Measurements from ENCODE around the gene MDGA2. TPM values are rescaled to one million over a fixed set of nuclear protein-coding genes. Genes with fewer than 3 reads are reported as not detected.

Gene MDGA2
- total RNA-seq, 1 donor from 2014 or later = 1.3 TPM

DNA sequence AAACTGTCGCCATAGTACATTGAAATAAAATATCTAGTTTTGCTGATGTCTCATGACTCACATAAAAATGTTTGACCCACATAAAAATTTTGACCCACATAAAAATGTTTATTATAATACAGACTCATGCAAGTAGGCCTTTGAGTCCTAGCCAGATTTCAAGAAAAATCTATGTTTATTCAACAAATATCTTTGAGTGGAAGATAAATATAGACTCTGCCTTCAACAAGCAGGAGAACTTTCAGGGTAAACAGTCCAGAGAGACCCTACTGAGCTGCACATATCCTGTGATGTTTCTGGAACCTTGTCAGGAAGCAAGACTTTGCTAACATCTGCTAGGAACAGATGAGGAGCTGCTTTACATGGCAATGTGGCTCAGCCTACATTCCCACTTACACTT lies 283.1 kb downstream of the MDGA2 start:
- no peaks in the 10 kb centered on the region for H3K27me3 Mint-ChIP-seq
- DNase-seq (ENCODE audit: extremely low spot score, unreplicated experiment) = no peak
- TF ChIP-seq, protein P1, sequence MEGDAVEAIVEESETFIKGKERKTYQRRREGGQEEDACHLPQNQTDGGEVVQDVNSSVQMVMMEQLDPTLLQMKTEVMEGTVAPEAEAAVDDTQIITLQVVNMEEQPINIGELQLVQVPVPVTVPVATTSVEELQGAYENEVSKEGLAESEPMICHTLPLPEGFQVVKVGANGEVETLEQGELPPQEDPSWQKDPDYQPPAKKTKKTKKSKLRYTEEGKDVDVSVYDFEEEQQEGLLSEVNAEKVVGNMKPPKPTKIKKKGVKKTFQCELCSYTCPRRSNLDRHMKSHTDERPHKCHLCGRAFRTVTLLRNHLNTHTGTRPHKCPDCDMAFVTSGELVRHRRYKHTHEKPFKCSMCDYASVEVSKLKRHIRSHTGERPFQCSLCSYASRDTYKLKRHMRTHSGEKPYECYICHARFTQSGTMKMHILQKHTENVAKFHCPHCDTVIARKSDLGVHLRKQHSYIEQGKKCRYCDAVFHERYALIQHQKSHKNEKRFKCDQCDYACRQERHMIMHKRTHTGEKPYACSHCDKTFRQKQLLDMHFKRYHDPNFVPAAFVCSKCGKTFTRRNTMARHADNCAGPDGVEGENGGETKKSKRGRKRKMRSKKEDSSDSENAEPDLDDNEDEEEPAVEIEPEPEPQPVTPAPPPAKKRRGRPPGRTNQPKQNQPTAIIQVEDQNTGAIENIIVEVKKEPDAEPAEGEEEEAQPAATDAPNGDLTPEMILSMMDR (conservative IDR thresholded peaks at IDR 0.05) = no peak
- no peak overlapping the region for H3K4me3 Mint-ChIP-seq
- no peak overlapping the region for H3K27ac Mint-ChIP-seq
- H3K9me3 Mint-ChIP-seq = no peaks in the 10 kb centered on the region
- H3K36me3 Mint-ChIP-seq = no peaks in the 10 kb centered on the region
- no peaks in the 10 kb centered on the region for H3K4me1 Mint-ChIP-seq (ENCODE audit: unreplicated experiment)

DNA sequence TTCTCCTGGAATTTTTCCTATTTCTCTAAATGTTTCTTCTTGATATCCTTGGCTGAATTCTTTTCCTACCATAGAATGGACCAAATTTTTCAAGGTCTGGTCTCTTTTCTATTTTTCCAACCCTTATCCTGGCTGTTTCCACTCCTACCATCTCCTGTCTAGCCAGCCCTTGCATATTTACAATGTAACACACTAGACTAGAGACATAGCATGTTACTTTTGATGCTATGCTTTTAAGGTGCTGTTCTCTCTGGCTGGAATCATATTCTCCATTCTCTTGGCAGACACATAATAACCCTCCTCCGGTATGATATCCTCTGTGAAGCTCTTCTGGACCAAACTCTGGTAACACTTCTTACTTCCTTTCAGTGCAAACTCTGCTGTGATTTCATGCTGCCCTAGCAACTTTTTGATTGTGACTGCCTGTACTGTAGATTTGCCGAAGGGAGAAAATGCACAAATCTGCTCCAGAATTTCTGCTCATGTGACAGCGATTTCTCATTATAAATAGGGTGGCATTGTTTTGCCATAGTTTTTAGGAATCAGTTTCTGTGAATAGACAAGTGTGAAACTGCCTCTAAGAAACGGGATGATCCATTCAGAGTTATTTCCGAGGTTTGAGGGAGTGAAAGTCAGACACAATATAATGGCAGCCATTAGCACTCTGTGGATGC lies 284.4 kb downstream of the MDGA2 start:
- no peak for DNase-seq (ENCODE audit: extremely low spot score, unreplicated experiment)
- Mint-ChIP-seq H3K4me1 (ENCODE audit: unreplicated experiment) (no peaks in the 10 kb centered on the region), H3K36me3 (no peaks in the 10 kb centered on the region), H3K9me3 (no peaks in the 10 kb centered on the region), H3K27me3 (no peaks in the 10 kb centered on the region), H3K4me3 (no peak overlapping the region), H3K27ac (no peak overlapping the region)
- TF ChIP-seq, protein P1 (conservative IDR thresholded peaks at IDR 0.05) = no peak

DNA sequence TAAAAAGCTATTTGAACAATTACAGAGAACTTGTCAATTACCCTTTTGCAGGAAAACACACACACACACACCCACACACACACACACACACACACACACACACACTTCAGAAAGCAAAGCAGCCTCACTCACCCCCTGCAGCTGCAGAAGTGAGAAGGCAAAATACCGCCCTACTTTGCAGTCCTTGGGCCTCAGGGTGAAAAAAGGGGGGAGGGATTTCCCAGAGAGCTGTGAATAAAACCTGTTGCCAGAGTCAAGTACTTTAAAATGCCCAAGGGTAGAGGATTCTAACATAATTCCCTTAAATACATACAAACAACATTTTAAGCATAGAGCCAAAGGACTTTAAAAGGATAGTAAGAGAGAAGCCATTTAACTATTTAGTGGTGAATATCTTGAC lies 285.9 kb downstream of the MDGA2 start:
- TF ChIP-seq, protein P1 (conservative IDR thresholded peaks at IDR 0.05) = no peak
- no peaks in the 10 kb centered on the region for H3K4me1 Mint-ChIP-seq (ENCODE audit: unreplicated experiment)
- DNase-seq (ENCODE audit: extremely low spot score, unreplicated experiment) = no peak
- no peak overlapping the region for H3K27ac Mint-ChIP-seq
- H3K4me3 Mint-ChIP-seq = no peak overlapping the region
- no peaks in the 10 kb centered on the region for H3K36me3 Mint-ChIP-seq
- no peaks in the 10 kb centered on the region for H3K27me3 Mint-ChIP-seq
- no peaks in the 10 kb centered on the region for H3K9me3 Mint-ChIP-seq

DNA sequence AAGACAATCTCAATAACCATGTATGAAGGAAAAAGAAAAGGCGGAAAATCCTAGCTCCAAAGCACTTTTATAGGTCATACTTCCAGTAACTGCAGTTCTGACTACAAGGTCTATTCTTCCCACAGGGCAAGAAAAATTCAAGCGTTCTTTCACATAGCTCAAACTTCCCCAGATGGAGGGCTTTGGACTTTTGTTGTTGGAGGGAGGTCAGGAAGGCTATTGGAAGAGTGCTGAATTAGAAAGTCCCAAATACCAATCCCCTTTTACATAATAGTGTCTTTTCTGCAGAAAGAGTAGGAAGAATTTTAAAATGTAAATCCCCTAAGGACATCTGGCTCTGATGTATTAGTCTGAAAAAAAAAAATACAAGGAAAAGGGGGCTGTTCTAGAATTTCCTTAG lies 309.4 kb downstream of the MDGA2 start:
- Mint-ChIP-seq H3K27ac (no peak overlapping the region), H3K4me1 (ENCODE audit: unreplicated experiment) (no peaks in the 10 kb centered on the region), H3K9me3 (no peaks in the 10 kb centered on the region), H3K36me3 (no peaks in the 10 kb centered on the region), H3K4me3 (no peak overlapping the region), H3K27me3 (no peaks in the 10 kb centered on the region)
- TF ChIP-seq, protein P1 (conservative IDR thresholded peaks at IDR 0.05) = no peak
- no peak for DNase-seq (ENCODE audit: extremely low spot score, unreplicated experiment)

DNA sequence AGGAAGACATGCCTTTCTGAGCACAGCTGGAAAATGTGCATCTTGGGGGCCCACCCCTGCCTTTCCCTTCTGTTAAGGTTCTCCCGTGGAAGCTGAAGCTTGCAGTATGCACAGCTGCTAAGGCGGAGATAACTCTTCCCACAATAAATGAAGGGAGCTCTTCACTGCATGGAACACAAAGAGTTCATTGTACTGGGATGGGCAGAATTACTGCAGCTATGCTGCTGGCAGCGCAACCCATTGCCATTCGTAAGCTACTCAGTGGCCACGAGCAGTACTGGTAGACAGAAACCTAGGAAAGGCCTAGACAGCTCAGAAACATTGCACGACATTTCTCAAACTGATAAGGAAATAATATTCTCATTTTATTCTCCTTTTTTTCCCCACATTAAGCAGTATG lies 310.2 kb downstream of the MDGA2 start:
- Mint-ChIP-seq H3K27ac (no peak overlapping the region), H3K9me3 (no peaks in the 10 kb centered on the region), H3K36me3 (no peaks in the 10 kb centered on the region), H3K4me3 (no peak overlapping the region), H3K27me3 (no peaks in the 10 kb centered on the region), H3K4me1 (ENCODE audit: unreplicated experiment) (no peaks in the 10 kb centered on the region)
- TF ChIP-seq, protein P1 (conservative IDR thresholded peaks at IDR 0.05) = no peak
- DNase-seq (ENCODE audit: extremely low spot score, unreplicated experiment) = no peak

DNA sequence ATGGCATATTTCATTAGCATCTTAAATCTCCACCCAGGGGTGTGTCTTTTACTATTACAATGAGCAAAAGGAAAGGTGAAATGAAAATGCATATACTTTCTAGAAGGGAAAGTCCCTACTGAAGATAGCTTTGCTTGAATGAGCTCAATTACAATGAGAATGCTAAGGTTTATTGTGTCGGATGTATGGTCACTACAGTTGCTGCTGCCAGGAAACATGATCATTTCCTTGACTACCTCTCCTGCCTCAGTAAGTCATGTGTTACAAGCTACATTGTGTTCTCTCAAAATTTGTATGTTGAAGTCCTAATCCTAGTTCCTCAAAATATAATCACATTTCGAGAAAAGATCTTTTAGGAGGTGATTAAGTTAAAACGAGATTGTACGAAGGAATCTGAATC lies 322.2 kb downstream of the MDGA2 start:
- Mint-ChIP-seq H3K4me1 (ENCODE audit: unreplicated experiment) (no peaks in the 10 kb centered on the region), H3K27ac (no peak overlapping the region), H3K4me3 (no peak overlapping the region), H3K9me3 (no peaks in the 10 kb centered on the region), H3K27me3 (no peaks in the 10 kb centered on the region), H3K36me3 (no peaks in the 10 kb centered on the region)
- no peak for DNase-seq (ENCODE audit: extremely low spot score, unreplicated experiment)
- TF ChIP-seq, protein P1 (conservative IDR thresholded peaks at IDR 0.05) = no peak
